Fibroblast of lung (primary cell): ENCODE results near the gene AMPD3. TPM values are rescaled to one million over a fixed set of nuclear protein-coding genes. Genes with fewer than 3 reads are reported as not detected.
A peak's percentile ranks its signal among the peaks of the same experiment; 100 is the strongest.

Experiments used
- DNase-seq, 2 donors: peaks; one replicate each; pipeline versions ENCODE4 v3.0.0 to v3.0.0-alpha.2; 2010; ENCODE audit warnings: low read depth in 2 of 2
- H2AFZ ChIP-seq: 2 replicates; pipeline ENCODE4 v1.5.1; 2012; ENCODE audit warnings: low read length, control low read depth, inconsistent platforms
- H3K27ac ChIP-seq: 2 replicates; pipeline ENCODE4 v1.5.1; 2011; ENCODE audit warnings: low read length, control low read depth; ENCODE audit not compliant: insufficient read depth
- H3K27me3 ChIP-seq: 2 replicates; pipeline ENCODE4 v1.5.1; 2011; ENCODE audit warnings: mild to moderate bottlenecking, low read length; ENCODE audit not compliant: control insufficient read depth, insufficient read depth
- H3K36me3 ChIP-seq: 2 replicates; pipeline ENCODE4 v1.5.1; 2011; ENCODE audit warnings: low read length; ENCODE audit not compliant: control insufficient read depth, insufficient read depth
- H3K4me1 ChIP-seq: 2 replicates; pipeline ENCODE4 v1.5.1; 2011; ENCODE audit warnings: low read length; ENCODE audit not compliant: control insufficient read depth, insufficient read depth; ENCODE audit errors: extremely low read depth
- H3K4me2 ChIP-seq: 2 replicates; pipeline ENCODE4 v1.5.1; 2011; ENCODE audit warnings: low read length, control low read depth; ENCODE audit not compliant: insufficient read depth; ENCODE audit errors: extremely low read depth
- H3K4me3 ChIP-seq, 4 experiments: fragments of 200-600 bp in 1 of 4; sonication (generic) in 1 of 4; replicated peaks in 1 of 4; 2 replicates each; pipeline ENCODE4 v1.5.1; 2011 to 2016; ENCODE audit warnings: low read length in 4 of 4, low read depth in 3 of 4, mild to moderate bottlenecking in 3 of 4, control low read depth in 2 of 4, inconsistent platforms in 1 of 4, mixed read lengths in 1 of 4; ENCODE audit not compliant: insufficient read depth in 1 of 4; ENCODE audit errors: control extremely low read depth in 1 of 4
- H3K79me2 ChIP-seq: 2 replicates; pipeline ENCODE4 v1.5.1; 2012; ENCODE audit warnings: mild to moderate bottlenecking, low read length, inconsistent platforms; ENCODE audit not compliant: control insufficient read depth, insufficient read depth
- H3K9ac ChIP-seq: 2 replicates; pipeline ENCODE4 v1.5.1; 2011; ENCODE audit warnings: mild to moderate bottlenecking, low read length, control low read depth; ENCODE audit not compliant: insufficient read depth
- H3K9me3 ChIP-seq: 2 replicates; pipeline ENCODE4 v1.5.1; 2012; ENCODE audit warnings: low read depth, low read length; ENCODE audit not compliant: control insufficient read depth, insufficient read depth
- H4K20me1 ChIP-seq: 2 replicates; pipeline ENCODE4 v1.5.1; 2011; ENCODE audit warnings: low read length; ENCODE audit not compliant: control insufficient read depth, insufficient read depth; ENCODE audit errors: extremely low read depth
- EZH2 ChIP-seq: IDR thresholded peaks from 2 replicates; pipeline ENCODE4 v1.5.1; 2012; ENCODE audit warnings: low read length, control low read depth, mild to moderate bottlenecking; ENCODE audit errors: missing control alignments
- polyA plus RNA-seq, 2 donors: library from polyadenylated mRNA; depleted of rRNA in 1 of 2; stranded (reverse) in 1 of 2; unstranded in 1 of 2; fragments of >200 nt; gene quantifications; 2 replicates each; pipeline ENCODE4 v1.2.1, GENCODE V29; 2011 to 2012; ENCODE audit warnings: missing spikeins in 1 of 2
- total RNA-seq: library from RNA; depleted of rRNA; stranded (reverse); fragments of >200 nt; gene quantifications from 2 replicates; pipeline ENCODE4 v1.2.1, GENCODE V29; 2014
- TF ChIP-seq, protein P1 (sequence below), 2 donors: IDR thresholded peaks in 1 of 2; conservative IDR thresholded peaks in 1 of 2; 1 replicate in 1 of 2; 2 replicates in 1 of 2; pipeline ENCODE4 v1.5.1; 2011 to 2012; ENCODE audit warnings: low read length in 2 of 2, control low read depth in 1 of 2, inconsistent platforms in 1 of 2, low read depth in 1 of 2, mild to moderate bottlenecking in 1 of 2

AMPD3 gene
- total and polyA plus RNA-seq, 2 donors (not counting 1 experiment from before 2014, with no cell fraction given), result 18.1 to 24.9 TPM

DNA sequence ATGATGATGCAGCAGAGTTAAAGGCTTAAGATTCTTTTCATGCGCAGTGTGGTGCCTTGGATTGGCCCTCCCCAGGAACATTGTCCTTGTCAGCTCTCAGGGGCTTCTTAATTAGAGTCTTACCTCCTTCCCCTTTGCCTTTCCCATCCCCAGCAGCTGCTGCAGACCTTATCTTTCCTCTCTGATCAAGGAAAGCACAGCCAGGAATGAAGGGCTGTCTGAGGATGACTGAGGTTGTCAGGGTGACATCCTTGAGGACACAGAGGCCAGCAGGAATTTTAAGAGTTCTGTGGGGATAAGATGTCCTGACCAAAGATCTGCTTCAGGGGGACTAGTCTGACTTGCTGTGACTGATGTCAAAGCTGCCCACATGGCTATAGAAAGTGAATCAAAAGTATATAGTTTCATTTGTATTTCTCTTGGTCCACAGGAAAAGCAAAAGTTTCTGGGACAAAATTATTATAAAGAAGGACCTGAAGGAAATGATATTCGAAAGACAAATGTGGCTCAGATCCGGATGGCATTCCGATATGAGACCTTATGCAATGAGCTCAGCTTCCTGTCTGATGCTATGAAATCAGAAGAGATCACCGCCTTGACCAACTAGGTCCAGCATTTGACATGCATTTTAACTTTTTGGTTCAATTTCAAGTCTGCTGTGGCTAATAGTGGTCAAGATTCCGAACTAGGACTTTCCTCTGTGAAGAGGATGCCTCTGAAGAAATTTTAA is 50.4 kb downstream of the AMPD3 start:
- DNase-seq, result peak in 1 of 2 donors; percentile 44
- H3K4me1 ChIP-seq, result no peaks in the 10 kb centered on the region

DNA sequence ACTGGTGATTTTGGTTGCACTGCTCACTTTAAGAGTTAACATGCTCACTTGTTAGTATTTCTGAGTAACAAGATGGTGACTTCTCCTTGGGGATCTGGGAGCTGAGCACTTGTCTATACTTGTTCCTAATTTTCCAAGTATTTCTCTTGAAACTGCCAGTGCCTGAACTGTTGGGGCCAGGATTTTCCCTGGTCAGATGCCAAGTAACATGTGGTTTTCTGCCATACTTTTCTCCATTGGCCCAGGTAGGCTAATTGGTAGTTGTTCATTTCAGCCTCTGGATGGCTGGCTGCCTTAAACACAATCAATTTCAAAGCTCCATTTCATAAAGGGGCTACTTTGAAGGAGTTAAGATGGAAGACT is 50.9 kb downstream of the AMPD3 start:
- TF ChIP-seq, protein P1, sequence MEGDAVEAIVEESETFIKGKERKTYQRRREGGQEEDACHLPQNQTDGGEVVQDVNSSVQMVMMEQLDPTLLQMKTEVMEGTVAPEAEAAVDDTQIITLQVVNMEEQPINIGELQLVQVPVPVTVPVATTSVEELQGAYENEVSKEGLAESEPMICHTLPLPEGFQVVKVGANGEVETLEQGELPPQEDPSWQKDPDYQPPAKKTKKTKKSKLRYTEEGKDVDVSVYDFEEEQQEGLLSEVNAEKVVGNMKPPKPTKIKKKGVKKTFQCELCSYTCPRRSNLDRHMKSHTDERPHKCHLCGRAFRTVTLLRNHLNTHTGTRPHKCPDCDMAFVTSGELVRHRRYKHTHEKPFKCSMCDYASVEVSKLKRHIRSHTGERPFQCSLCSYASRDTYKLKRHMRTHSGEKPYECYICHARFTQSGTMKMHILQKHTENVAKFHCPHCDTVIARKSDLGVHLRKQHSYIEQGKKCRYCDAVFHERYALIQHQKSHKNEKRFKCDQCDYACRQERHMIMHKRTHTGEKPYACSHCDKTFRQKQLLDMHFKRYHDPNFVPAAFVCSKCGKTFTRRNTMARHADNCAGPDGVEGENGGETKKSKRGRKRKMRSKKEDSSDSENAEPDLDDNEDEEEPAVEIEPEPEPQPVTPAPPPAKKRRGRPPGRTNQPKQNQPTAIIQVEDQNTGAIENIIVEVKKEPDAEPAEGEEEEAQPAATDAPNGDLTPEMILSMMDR (conservative IDR thresholded peaks at IDR 0.05 in 1 of 2, IDR thresholded peaks at IDR 0.05 in 1 of 2; ENCODE audit: low read depth in 1 of 2, low read length in 2 of 2), result no peak
- TF ChIP-seq EZH2, result no peak

More for the DNA sequence above, 50.4 kb downstream of the AMPD3 start:
- H2AFZ ChIP-seq, result no peak overlapping the region
- no peaks in the 10 kb centered on the region for H3K27me3 ChIP-seq
- no peak overlapping the region for H3K4me3 ChIP-seq
- H3K36me3 ChIP-seq, result peaks cover 2% of the 10 kb centered on the region
- H3K4me2 ChIP-seq, result no peak overlapping the region
- H3K9me3 ChIP-seq, result no peaks in the 10 kb centered on the region
- H4K20me1 ChIP-seq, result no peaks in the 10 kb centered on the region
- H3K9ac ChIP-seq, result no peak overlapping the region
- TF ChIP-seq, protein P1 (conservative IDR thresholded peaks at IDR 0.05 in 1 of 2, IDR thresholded peaks at IDR 0.05 in 1 of 2; ENCODE audit: low read depth in 1 of 2, low read length in 2 of 2), result no peak
- TF ChIP-seq EZH2, result no peak
- H3K27ac ChIP-seq, result no peak overlapping the region
- H3K79me2 ChIP-seq, result no peaks in the 10 kb centered on the region

DNA sequence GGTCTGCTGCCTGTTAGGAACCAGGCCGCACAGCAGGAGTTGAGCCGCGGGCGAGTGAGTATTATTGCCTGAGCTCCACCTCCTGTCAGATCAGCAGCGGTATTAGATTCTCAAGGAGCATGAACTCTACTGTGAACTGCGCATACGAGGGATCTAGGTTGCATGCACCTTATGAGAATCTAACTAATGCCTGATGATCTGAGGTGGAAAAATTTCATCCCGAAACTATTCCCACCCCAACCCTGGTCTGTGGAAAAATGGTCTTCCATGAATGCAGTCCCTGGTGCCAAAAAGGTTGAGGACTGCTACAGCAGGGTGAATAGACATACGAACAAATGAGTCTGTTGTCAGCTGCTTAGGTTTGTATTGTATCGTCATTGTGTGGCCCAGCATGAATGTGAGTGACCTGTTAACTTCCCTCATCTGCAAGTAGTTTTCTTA is 56.1 kb downstream of the AMPD3 start:
- Histone ChIP-seq H3K27me3 (no peaks in the 10 kb centered on the region), H3K4me2 (no peak overlapping the region), H2AFZ (no peak overlapping the region), H3K4me3 (no peak overlapping the region), H3K27ac (no peak overlapping the region), H3K9me3 (no peaks in the 10 kb centered on the region), H3K79me2 (no peaks in the 10 kb centered on the region), H3K9ac (no peak overlapping the region), H4K20me1 (no peaks in the 10 kb centered on the region), H3K36me3 (peaks cover 2% of the 10 kb centered on the region), H3K4me1 (peaks cover 2% of the 10 kb centered on the region)
- DNase-seq, result no peak
- TF ChIP-seq, protein P1 (conservative IDR thresholded peaks at IDR 0.05 in 1 of 2, IDR thresholded peaks at IDR 0.05 in 1 of 2; ENCODE audit: low read depth in 1 of 2, low read length in 2 of 2), result no peak
- no peak for TF ChIP-seq EZH2

More for the DNA sequence above, 50.9 kb downstream of the AMPD3 start:
- DNase-seq, result no peak
- Histone ChIP-seq H3K9ac (no peak overlapping the region), H3K27me3 (no peaks in the 10 kb centered on the region), H4K20me1 (no peaks in the 10 kb centered on the region), H3K4me2 (no peak overlapping the region), H3K27ac (no peak overlapping the region), H2AFZ (no peak overlapping the region), H3K36me3 (no peaks in the 10 kb centered on the region), H3K4me1 (no peaks in the 10 kb centered on the region), H3K4me3 (no peak overlapping the region), H3K9me3 (no peaks in the 10 kb centered on the region), H3K79me2 (no peaks in the 10 kb centered on the region)
